IMR-90 (cell line): Measurements from ENCODE around the gene TBC1D3B. TPM values are rescaled to one million over a fixed set of nuclear protein-coding genes. Genes with fewer than 3 reads are reported as not detected.

Experiments
- ATAC-seq: fragments of 200-7000 bp; cut with Tn5 transposase; 2 replicates; pipeline ENCODE4 v1.9.1; 2020; ENCODE audit warnings: low read depth, mild to moderate bottlenecking, moderate library complexity
- BruUV-seq: library from RNA; stranded (reverse); fragments of 400-500 nt; replicated peaks from 2 replicates; lab custom pipeline; 2021; lab: Mats Ljungman, UMichigan
- CTCF ChIA-PET: fragments of 300-600 bp; formaldehyde crosslinking; extraction: SDS; loops from one replicate; lab custom pipeline; 2021; ENCODE audit warnings: antibody characterized with exemption; lab: Yijun Ruan, JAX
- POLR2A ChIA-PET: fragments of 300-600 bp; sonication (Branson Sonifier 250); formaldehyde crosslinking; loops from one replicate; lab custom pipeline; 2022; ENCODE audit warnings: antibody characterized with exemption; ENCODE audit not compliant: unreplicated experiment; lab: Charles Lee
- DNase-seq: peaks from one replicate; pipeline ENCODE4 v3.0.0; 2013
- H2AFZ ChIP-seq: replicated peaks from 2 replicates; pipeline ENCODE3; 2013; ENCODE audit warnings: low read length, mild to moderate bottlenecking; ENCODE audit not compliant: poor library complexity
- H2AK5ac ChIP-seq: 2 replicates; pipeline ENCODE4 v1.6.1; 2013; ENCODE audit warnings: low read depth, low read length, inconsistent platforms
- H2AK9ac ChIP-seq: replicated peaks from 2 replicates; pipeline ENCODE3; 2013; ENCODE audit warnings: mild to moderate bottlenecking, low read depth, low read length, moderate library complexity; ENCODE audit not compliant: poor library complexity
- H2BK120ac ChIP-seq: 2 replicates; pipeline ENCODE4 v1.6.1; 2013; ENCODE audit warnings: low read depth, low read length, inconsistent platforms
- H2BK15ac ChIP-seq: 3 replicates; pipeline ENCODE4 v1.6.1; 2013; ENCODE audit warnings: low read depth, low read length, inconsistent platforms
- H2BK20ac ChIP-seq: 2 replicates; pipeline ENCODE4 v1.6.1; 2013; ENCODE audit warnings: low read depth, mild to moderate bottlenecking, inconsistent platforms, low read length, moderate library complexity
- H2BK5ac ChIP-seq: 2 replicates; pipeline ENCODE4 v1.6.1; 2013; ENCODE audit warnings: mild to moderate bottlenecking, low read depth, low read length, inconsistent platforms; ENCODE audit not compliant: poor library complexity, severe bottlenecking
- H3K14ac ChIP-seq: replicated peaks from 2 replicates; pipeline ENCODE4 v1.6.1; 2013; ENCODE audit warnings: low read depth, low read length, inconsistent platforms
- H3K18ac ChIP-seq: 2 replicates; pipeline ENCODE4 v1.6.1; 2013; ENCODE audit warnings: low read depth, low read length, control low read depth
- H3K23ac ChIP-seq: 2 replicates; pipeline ENCODE4 v1.6.1; 2013; ENCODE audit warnings: low read depth, low read length, inconsistent platforms
- H3K27ac ChIP-seq: 2 replicates; pipeline ENCODE4 v1.5.1; 2013; ENCODE audit warnings: mild to moderate bottlenecking, control low read depth, low read length; ENCODE audit not compliant: insufficient read depth
- H3K27me3 ChIP-seq: 2 replicates; pipeline ENCODE4 v1.6.1; 2013; ENCODE audit warnings: low read length; ENCODE audit not compliant: control insufficient read depth, insufficient read depth
- H3K36me3 ChIP-seq: 2 replicates; pipeline ENCODE4 v1.6.1; 2013; ENCODE audit warnings: low read length, mixed read lengths; ENCODE audit not compliant: control insufficient read depth, insufficient read depth
- H3K4ac ChIP-seq: 2 replicates; pipeline ENCODE4 v1.6.1; 2013; ENCODE audit warnings: low read depth, low read length, inconsistent platforms
- H3K4me1 ChIP-seq: 2 replicates; pipeline ENCODE4 v1.6.1; 2013; ENCODE audit warnings: low read length, mixed read lengths; ENCODE audit not compliant: control insufficient read depth, insufficient read depth
- H3K4me2 ChIP-seq: 2 replicates; pipeline ENCODE4 v1.6.1; 2013; ENCODE audit warnings: low read depth, mild to moderate bottlenecking, control low read depth, low read length, moderate library complexity
- H3K4me3 ChIP-seq: 2 replicates; pipeline ENCODE4 v1.5.1; 2013; ENCODE audit warnings: low read depth, mild to moderate bottlenecking, control low read depth, low read length, moderate library complexity; ENCODE audit not compliant: insufficient read depth
- H3K56ac ChIP-seq: 2 replicates; pipeline ENCODE4 v1.6.1; 2013; ENCODE audit warnings: low read length, inconsistent platforms; ENCODE audit not compliant: insufficient read depth; ENCODE audit errors: extremely low read depth
- H3K79me1 ChIP-seq, 2 experiments: 2 replicates each; pipeline ENCODE4 v1.6.1; 2013; ENCODE audit warnings: low read length in 2 of 2, inconsistent platforms in 1 of 2, low read depth in 1 of 2
- H3K9ac ChIP-seq: 2 replicates; pipeline ENCODE4 v1.6.1; 2013; ENCODE audit warnings: low read depth, low read length, control low read depth
- H3K9me1 ChIP-seq: 2 replicates; pipeline ENCODE4 v1.6.1; 2013; ENCODE audit warnings: low read length, inconsistent platforms; ENCODE audit not compliant: insufficient read depth
- H3K9me3 ChIP-seq: 2 replicates; pipeline ENCODE4 v1.6.1; 2013; ENCODE audit warnings: low read length; ENCODE audit not compliant: control insufficient read depth, insufficient read depth
- H4K20me1 ChIP-seq: 2 replicates; pipeline ENCODE4 v1.6.1; 2013; ENCODE audit warnings: low read length, inconsistent platforms; ENCODE audit not compliant: insufficient read depth
- H4K5ac ChIP-seq: 2 replicates; pipeline ENCODE4 v1.6.1; 2013; ENCODE audit warnings: mild to moderate bottlenecking, low read depth, low read length, control low read depth
- H4K8ac ChIP-seq, 2 experiments: 2 replicates each; pipeline ENCODE4 v1.6.1; 2013; ENCODE audit warnings: low read depth in 2 of 2, low read length in 2 of 2, control low read depth in 1 of 2, inconsistent platforms in 1 of 2
- H4K91ac ChIP-seq: 2 replicates; pipeline ENCODE4 v1.6.1; 2013; ENCODE audit warnings: low read depth, low read length, inconsistent platforms; ENCODE audit not compliant: insufficient read depth
- CHD1 ChIP-seq: IDR thresholded peaks from 2 replicates; pipeline ENCODE4 v1.6.1; 2012; ENCODE audit warnings: low read depth, low read length, improper control_type of control experiment
- CTCF ChIP-seq: conservative IDR thresholded peaks from 2 replicates; pipeline ENCODE4 v1.5.1; 2012; ENCODE audit warnings: mild to moderate bottlenecking, low read depth, low read length, improper control_type of control experiment
- ELK1 ChIP-seq: fragments of 150-350 bp; IDR thresholded peaks from 2 replicates; pipeline ENCODE4 v1.6.1; 2016; ENCODE audit warnings: low read depth, mild to moderate bottlenecking, low read length, moderate library complexity, borderline replicate concordance
- FOS ChIP-seq: fragments of 150-350 bp; IDR thresholded peaks from 2 replicates; pipeline ENCODE4 v1.6.1; 2016; ENCODE audit warnings: low read depth, low read length
- MAFK ChIP-seq: IDR thresholded peaks from 2 replicates; pipeline ENCODE4 v1.6.1; 2012; ENCODE audit warnings: low read depth, low read length, improper control_type of control experiment
- MAZ ChIP-seq: IDR thresholded peaks from 2 replicates; pipeline ENCODE4 v1.6.1; 2012; ENCODE audit warnings: low read depth, mild to moderate bottlenecking, low read length, improper control_type of control experiment, moderate library complexity, borderline replicate concordance
- NFE2L2 ChIP-seq: fragments of 150-350 bp; IDR thresholded peaks from 2 replicates; pipeline ENCODE4 v1.6.1; 2016; ENCODE audit warnings: low read depth, mild to moderate bottlenecking, low read length
- POLR2A ChIP-seq: IDR thresholded peaks from 2 replicates; pipeline ENCODE4 v1.6.1; 2012; ENCODE audit warnings: mild to moderate bottlenecking, low read depth, low read length
- RFX5 ChIP-seq: IDR thresholded peaks from 2 replicates; pipeline ENCODE4 v1.8.0; 2012; ENCODE audit warnings: low read depth, mild to moderate bottlenecking, low read length, moderate library complexity
- WGBS, 2 experiments: methylation state at CpG; one replicate each; pipeline versions ENCODE4 v1.1.5 to v1.1.7; 2013; ENCODE audit warnings: missing lambda C conversion rate in 2 of 2; ENCODE audit not compliant: insufficient read length in 1 of 2; ENCODE audit errors: extremely low coverage in 2 of 2; 5-methylcytosine and 5-hydroxymethylcytosine counted together
- dilution Hi-C: fragments of 300-500 bp; cut with HindIII; formaldehyde crosslinking; loops from one replicate; pipeline ENCODE4 v1.14.3; 2018; ENCODE audit warnings: low sequenced_read_pairs; ENCODE audit not compliant: unreplicated experiment
- in situ Hi-C: fragments of 300-500 bp; cut with MboI; formaldehyde crosslinking; loops from 3 replicates; pipeline ENCODE4 v1.14.3; 2019; ENCODE audit warnings: low sequenced_read_pairs, inconsistent platforms, mixed read lengths
- intact Hi-C: fragments of 100-400 bp; cut with micrococcal nuclease; formaldehyde crosslinking; loops from 2 replicates; pipeline ENCODE4 v1.10.0; 2022
- polyA plus RNA-seq, 3 experiments: library from polyadenylated mRNA; depleted of rRNA; stranded (reverse); fragments of >200 nt; gene quantifications; 2 replicates each; pipeline ENCODE4 v1.2.3, GENCODE V29; 2012; ENCODE audit warnings: low replicate concordance in 1 of 3
- total RNA-seq: library from RNA; depleted of rRNA; stranded (reverse); fragments of >200 nt; gene quantifications from 2 replicates; pipeline ENCODE4 v1.2.3, GENCODE V29; 2012

Gene TBC1D3B
- total and polyA plus RNA-seq, 2 of the 4 experiments (the other 2 are of a cell fraction): 0.94 TPM; not detected in 1

GRCh38 chr17:36152639-36153120 is 23.8 kb downstream of the TBC1D3B start:
- Histone ChIP-seq H3K14ac (no peak overlapping the region), H3K27me3 (no peaks in the 10 kb centered on the region; the same call in 1 of the 2 replicates), H4K91ac (no peak overlapping the region), H4K20me1 (no peaks in the 10 kb centered on the region), H3K79me1 (no peaks in the 10 kb centered on the region), H2BK15ac (no peak overlapping the region), H3K4me2 (no peak overlapping the region), H3K9me1 (no peaks in the 10 kb centered on the region), H2BK120ac (no peak overlapping the region), H3K36me3 (no peaks in the 10 kb centered on the region), H3K4me1 (no peaks in the 10 kb centered on the region), H3K18ac (no peak overlapping the region), H3K9me3 (no peaks in the 10 kb centered on the region), H3K56ac (no peak overlapping the region), H3K4ac (no peak overlapping the region), H3K9ac (no peak overlapping the region), H2AK5ac (no peak overlapping the region), H3K23ac (no peak overlapping the region), H3K4me3 (no peak overlapping the region), H4K5ac (no peak overlapping the region), H2AFZ (no peak overlapping the region), H2BK20ac (no peak overlapping the region), H3K27ac (no peak overlapping the region), H2AK9ac (no peak overlapping the region), H2BK5ac (no peak overlapping the region), H4K8ac (no peak overlapping the region)
- POLR2A ChIA-PET: no interaction called here
- intact Hi-C loops: no loop called here
- ATAC-seq (no peak), DNase-seq (no peak)
- in situ Hi-C loops: no loop called here
- CTCF ChIA-PET: no interaction called here
- WGBS, 2 experiments: 60% methylated on average over 4 of the region's 8 CpGs; no CpG with 5 or more reads in 1 of the 2 experiments
- no TSS peak for BruUV-seq
- TF ChIP-seq MAFK (no peak), CHD1 (no peak), CTCF (no peak), POLR2A (no peak), FOS (no peak), NFE2L2 (no peak), MAZ (no peak), ELK1 (no peak), RFX5 (no peak)
- dilution Hi-C loops: no loop called here
